Measurements from ENCODE around the gene CAPN11.

The CAPN11 gene

GRCh38 chr6:44214307-44214706 is 55.7 kb downstream of the CAPN11 start:
- no peak for DNase-seq (ENCODE audit: low read depth)

- no peak for DNase-seq (ENCODE audit: low read depth)
Measured at GRCh38 chr6:44216677-44217331, 58.2 kb downstream of the CAPN11 start, which contains the start of gene MYMX. MYMX (plus strand) TSS chr6:44216926; CDS start chr6:44217472, 546 bp downstream.

DNA sequence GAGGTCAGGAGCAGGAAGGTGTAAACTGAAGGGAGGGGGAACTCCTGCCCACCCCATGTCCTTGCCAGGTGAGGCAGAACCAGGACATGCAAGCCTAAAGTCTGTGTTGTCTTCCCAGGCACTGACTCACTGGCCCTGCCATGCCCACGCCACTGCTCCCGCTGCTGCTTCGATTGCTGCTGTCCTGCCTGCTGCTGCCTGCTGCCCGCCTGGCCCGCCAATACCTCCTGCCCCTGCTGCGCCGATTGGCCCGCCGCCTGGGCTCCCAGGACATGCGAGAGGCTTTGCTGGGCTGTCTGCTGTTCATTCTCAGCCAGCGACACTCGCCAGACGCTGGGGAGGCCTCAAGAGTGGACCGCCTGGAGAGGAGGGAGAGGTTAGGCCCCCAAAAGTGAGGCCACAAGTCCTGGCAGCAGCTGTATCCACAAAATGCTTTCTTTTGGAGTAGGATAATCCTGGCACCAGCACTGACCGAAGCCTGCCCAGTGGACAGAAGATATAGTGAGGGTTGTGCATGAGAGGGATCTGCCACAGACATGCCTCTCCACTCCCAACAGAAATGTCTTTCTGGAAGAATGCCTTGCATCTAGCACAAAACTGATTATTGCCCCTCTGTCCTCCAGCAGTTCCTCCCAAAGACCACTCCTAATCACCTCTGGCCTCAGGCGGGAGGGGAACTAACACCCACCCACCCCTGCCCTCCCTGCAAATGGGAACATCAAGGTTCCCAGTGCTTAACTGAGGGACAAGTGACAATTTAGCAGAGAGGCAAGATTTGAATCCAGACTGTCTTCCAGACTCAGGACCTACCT is 58.9 kb downstream of the CAPN11 start:
- no peak for DNase-seq (ENCODE audit: low read depth)

DNA sequence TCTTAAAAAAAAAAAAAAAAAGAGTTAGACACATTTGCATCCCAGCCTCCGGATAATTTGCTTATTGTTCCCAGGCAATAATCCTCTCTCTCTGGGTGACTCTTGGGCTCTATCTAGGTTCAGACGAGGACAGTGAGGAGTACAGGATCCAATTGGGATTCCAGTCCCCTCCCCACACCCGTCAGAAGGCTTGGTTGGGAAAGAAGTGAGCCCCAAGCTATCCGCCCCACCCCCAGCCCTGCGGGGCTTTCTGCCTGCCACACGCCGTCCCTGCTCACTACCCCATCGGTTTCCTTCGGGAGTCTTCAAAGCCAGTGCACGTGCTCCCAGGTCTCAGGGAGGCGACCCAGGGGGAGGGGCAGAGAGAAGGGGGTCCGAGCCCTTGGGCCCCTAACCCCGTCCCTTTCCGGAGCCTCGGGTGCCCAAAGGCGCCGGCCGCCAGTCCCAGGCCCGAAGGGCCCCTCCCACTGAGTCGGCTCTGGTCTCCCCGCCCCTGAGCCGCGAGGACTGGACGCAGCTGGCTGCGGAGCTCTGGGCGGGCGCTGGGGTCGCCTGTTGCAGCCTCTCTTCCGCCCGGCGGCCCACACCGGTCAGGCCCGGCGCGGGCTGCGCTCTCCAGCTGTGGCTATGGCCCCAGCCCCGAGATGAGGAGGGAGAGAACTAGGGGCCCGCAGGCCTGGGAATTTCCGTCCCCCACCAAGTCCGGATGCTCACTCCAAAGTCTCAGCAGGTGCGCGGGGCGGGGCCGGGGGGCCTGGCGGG is 60.6 kb downstream of the CAPN11 start:
- DNase-seq (ENCODE audit: low read depth), result no peak

- DNase-seq (ENCODE audit: low read depth), result no peak
Measured at GRCh38 chr6:44219815-44220784, 61.5 kb downstream of the CAPN11 start.

- no peak for DNase-seq (ENCODE audit: low read depth)
Measured at GRCh38 chr6:44220913-44221290, 62.3 kb downstream of the CAPN11 start.

GRCh38 chr6:44221291-44221960 is 62.8 kb downstream of the CAPN11 start:
- DNase-seq (ENCODE audit: low read depth), result peak; percentile 47

- no peak for DNase-seq (ENCODE audit: low read depth)
Measured at GRCh38 chr6:44221961-44222335, 63.3 kb downstream of the CAPN11 start.

DNA sequence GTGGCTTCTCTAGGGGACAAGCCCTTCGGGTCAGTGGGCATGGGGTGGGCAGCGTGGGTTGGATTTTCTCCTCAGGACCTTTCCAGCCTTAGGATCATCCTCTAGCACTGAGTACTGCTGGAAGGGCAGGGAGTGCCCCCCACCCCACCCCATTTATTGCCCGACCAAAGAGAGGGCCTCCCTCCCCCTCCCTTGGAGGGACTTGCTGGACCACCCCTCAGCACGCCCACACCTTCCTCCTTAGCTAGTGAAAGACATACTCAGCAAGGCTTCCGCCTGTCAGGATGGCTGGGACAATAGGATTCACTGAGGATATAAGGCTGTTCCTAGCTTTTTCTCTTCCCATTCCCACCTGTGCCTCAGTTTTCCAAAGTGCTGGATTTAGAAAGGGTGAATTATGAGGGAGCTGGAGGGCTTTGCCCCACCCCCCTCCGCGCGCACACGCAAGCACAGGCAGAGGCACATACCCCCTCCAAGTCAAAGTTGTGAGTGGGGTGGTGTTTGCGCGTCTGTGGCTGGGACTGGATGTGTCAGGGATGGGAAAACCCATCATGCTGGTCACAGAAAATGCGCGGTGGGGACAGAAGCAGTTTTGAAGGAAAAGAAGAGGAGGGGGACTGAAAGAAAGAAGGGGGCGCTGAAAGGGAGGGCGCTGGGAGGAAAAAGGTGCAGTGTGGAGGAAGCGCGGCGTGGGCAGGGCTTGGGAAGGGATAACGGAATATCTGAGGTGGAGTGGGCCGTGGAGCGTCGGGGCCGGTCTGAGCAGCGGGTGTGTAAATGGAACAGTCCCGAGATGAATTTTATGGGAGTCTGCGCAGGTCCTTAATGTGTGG is 64.1 kb downstream of the CAPN11 start:
- DNase-seq (ENCODE audit: low read depth), result no peak

DNA sequence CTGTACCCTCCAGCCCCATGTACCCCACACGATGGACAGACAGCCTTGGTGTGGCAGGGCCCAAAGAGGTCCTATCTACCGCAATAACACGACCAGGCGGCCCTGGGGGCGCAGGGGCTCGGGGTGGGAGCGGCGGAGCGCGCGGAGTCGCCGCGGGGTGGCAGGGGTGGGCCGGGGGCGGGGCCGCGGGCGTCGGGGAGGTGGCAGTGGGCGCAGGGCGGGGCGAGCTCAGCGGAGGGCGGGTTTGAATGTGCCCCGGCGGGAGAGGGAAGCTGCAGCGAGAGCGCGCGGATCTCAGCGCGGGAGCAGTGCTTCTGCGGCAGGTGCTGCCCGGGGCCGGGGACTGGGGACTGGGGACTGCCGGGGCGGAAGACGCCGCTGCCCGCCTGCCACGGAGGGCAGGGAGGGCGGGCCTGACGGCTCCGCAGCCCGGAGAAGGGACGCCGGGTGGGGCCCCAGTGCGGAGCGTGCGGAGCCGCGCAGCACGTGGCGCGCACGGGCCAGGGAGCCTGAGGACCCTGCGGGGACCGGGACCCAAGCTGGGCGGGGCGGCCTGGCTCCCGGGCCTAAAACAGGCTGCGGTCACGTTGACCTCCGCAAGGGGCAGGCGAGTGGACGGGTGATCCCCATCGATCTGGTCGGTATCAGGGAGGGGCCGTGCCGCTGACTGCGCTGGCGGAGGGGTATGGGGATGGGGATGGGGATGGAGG is 64.9 kb downstream of the CAPN11 start, which contains the start of gene SLC29A1:
SLC29A1 (plus strand) TSS at position 277 of the 710 bp plus-strand sequence. CDS start 3,719 bp downstream, outside the sequence.
- peak; percentile 76 for DNase-seq (ENCODE audit: low read depth)

- no peak for DNase-seq (ENCODE audit: low read depth)
Measured at GRCh38 chr6:44224029-44224964, 65.7 kb downstream of the CAPN11 start.

DNA sequence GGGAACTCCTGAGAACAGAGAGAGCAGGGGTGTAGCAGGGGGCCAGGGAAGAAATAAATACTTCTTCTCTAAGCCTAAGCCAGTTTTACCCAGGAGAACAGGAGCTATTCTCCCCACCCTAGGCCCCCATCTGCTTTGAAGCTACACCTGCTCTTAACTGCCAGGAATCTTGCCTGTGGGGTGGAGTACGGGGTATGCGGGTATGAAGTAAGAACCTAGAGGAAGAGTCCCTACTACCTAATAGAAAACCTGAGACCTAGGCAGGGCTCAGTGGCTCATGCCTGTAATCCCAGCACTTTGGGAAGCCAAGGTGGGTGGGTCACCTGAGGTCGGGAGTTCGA is 66.3 kb downstream of the CAPN11 start:
- DNase-seq (ENCODE audit: low read depth), result no peak

- no peak for DNase-seq (ENCODE audit: low read depth)
Measured at GRCh38 chr6:44225579-44226325, 67.1 kb downstream of the CAPN11 start.

GRCh38 chr6:44226368-44227147 is 67.9 kb downstream of the CAPN11 start:
- no peak for DNase-seq (ENCODE audit: low read depth)

DNA sequence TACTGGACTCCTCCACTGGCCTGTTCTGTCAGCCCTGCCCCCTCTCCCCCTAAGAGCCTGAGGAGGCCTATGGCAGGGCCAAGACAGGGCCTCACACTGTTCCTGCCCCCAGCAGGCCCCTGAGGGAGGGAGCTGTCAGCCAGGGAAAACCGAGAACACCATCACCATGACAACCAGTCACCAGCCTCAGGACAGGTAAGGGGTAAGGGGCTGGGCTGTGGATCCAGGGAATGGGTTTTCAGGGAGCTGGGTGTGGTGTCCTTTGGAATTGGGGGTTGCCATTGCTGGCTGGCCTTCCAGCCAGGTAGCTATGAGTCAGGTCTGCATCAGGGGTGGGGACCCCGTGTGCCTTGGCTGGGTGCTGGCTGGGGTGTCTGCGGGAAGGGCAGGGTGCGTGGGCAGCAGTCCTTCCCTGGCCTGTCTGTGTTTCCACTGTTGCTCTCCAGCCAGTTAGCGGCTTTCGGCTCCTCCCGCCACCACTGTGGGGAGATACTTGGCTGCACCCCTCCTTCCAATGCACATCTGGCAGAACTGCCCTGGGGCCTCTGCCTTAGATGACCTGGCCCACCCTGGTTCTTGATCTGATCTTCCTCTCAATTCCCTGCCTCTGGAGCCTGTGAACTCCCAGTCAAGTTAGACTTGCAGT is 68.7 kb downstream of the CAPN11 start:
- DNase-seq (ENCODE audit: low read depth), result no peak

GRCh38 chr6:44228031-44228430 is 69.4 kb downstream of the CAPN11 start:
- DNase-seq (ENCODE audit: low read depth), result no peak
